NCI-H446 treated with DMSO at 0.1 percent for 48 hours (cell line): ENCODE measurements around the gene USP33.
"Not testable (repeated sequence)": the region's sequence is repeated elsewhere in the genome, so short reads cannot be mapped to it uniquely, and the experiment has no call there.

Experiments
- DNase-seq: peaks from one replicate; lab custom pipeline; 2025; lab: John Stamatoyannopoulos, UW

USP33 gene

DNA sequence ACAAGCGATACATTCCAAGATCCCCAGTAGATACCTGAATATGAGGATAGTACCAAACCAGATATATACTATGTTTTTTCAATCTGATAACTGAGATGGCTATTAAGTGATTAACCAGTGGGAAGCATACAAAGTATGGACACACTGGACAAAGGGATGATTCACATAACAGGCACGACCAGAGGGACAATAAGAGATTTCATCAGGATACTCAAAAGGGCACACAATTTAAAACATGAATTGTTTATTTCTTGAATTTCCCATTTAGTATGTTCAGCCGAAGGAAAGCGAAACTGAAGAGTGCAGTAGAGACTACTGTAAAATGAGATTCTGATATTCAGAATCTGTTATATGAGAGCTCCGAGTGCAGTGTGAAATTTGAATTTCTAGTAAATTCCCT lies 87.8 kb downstream of the USP33 start:
- DNase-seq, result no peak

DNA sequence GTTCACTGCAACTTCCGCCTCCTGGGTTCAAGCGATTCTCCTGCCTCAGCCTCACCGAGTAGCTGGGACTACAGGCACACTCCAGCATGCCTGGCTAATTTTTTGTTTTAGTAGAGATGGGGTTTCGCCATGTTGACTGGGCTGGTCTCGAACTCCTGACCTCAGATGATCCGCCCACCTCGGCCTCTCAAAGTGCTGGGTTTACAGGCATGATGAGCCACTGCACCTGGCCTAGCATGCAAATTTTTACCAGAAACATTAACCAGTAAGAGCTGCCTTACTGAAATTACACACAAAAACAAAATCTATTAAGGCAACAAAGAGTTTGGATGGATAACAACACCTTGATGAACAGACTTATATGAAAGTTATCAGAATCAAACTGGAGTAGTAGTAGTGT lies 89.3 kb downstream of the USP33 start:
- no peak for DNase-seq

DNA sequence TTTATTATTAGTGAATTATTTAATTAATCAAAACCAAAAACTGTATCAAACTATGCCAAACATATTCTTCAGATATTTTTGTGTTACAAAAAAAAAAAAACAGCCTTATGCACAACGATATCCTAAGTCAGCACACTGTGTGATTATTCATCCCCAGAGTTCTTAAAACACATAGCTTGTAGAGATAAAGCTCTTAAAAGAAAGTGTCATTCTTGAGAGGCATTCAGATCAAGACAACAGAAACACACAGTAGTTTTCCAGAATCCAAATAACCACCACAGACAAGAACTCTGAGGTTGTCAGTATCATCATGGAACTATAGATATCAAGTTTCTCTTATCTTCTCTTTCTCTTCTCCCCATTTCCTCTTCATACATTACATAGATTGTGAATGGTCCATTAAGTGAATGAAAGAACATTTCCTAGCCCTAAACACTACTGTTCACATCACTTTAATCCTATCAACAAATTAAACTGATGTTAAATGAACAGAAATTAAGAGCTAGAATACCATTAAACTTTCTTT lies 90.7 kb downstream of the USP33 start:
- DNase-seq, result no peak

DNA sequence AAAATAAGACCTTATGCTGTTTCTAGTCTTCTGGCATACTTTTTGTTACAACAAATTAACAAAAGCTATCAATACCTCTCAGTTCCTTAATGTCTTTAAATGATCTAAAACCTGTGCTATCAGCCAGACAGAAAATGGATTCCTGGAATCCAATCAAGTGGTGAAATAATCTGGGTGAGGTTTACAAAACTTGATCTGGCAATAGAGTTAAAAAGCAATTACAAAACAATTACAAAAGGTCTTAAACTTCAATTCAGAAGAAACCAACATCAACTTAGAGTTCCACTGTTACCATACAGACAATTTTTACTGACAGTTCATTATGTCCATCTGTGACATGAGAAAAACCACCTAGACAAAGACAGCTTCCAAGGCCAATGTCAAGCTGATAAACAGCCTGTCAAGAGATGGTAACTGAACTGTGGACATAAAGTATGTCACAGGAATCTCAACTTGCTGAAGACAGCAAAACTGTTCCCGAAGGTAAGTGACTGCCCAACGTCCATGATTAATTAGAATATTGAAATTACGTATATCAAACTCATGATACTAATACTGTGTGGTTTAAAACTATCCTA lies 94.6 kb downstream of the USP33 start:
- DNase-seq, result no peak

DNA sequence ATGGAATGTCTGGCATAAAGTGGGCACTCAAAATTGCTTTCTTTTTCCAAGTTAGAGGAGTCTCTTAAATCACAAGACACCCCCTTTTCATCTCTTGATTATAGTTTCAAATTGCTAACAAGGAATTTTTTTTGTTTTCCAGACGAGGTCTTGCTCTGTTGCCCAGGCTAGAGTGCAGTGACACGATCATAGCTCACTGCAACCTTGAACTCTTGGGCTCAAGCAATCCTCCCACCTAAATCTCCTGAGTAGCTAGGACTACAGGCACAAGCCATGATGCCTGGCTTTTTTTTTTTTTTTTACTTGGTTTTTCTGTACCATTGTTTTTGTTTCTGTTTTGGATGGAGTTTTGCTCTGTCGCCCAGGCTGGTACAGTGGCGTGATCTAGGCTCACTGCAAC lies 98.0 kb downstream of the USP33 start:
- no peak for DNase-seq

DNA sequence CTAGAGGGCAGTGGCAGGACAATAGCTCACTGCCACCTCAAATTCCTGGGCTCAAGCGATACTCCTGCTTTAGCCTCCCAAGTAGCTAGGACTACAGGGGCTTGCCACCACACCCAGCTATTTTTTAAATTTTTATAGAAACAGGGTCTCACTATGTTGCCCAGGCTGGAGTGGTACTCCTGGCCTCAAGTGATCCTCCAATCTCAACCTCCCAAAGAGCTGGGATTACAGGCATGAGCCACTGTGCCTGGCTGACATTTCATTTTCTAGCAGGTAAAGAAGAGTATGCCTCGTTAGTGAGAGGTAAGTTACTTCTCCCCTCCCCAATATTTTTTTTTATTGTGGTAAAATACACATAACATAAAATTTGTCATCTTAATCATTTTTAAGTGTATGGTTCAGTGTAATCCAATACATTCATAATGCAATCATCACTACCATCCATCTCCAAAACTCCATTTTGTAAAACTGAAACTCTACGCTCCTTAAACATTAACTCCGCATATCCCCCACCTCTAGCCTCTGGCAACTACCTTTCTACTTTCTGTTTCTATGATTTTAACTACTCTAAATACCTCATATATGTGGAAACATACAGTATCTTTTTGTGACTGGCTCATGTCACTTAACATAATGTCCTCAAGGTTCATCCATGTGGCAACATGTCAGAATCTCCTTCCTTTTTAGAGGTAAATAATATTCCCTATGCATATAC lies 99.6 kb downstream of the USP33 start:
- DNase-seq, result no peak

DNA sequence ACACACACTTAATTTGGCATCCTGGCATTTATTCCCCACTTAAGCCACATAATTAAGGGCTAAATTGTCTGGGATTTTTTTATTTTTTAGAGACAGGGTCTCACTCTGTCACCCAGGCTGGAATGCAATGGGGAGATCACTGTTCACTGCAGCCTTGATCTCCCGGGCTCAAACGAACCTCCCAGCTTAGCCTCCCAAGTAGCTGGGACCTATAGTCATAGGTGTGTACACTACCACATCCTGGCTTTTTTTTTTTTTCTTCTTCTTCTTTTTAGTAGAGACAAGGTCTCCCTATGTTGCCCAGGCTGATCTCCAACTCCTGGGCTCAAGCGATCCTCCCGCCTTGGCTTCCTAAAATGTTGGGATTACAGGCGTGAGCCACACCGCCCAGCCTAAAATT lies 101.4 kb downstream of the USP33 start:
- DNase-seq, result no peak

DNA sequence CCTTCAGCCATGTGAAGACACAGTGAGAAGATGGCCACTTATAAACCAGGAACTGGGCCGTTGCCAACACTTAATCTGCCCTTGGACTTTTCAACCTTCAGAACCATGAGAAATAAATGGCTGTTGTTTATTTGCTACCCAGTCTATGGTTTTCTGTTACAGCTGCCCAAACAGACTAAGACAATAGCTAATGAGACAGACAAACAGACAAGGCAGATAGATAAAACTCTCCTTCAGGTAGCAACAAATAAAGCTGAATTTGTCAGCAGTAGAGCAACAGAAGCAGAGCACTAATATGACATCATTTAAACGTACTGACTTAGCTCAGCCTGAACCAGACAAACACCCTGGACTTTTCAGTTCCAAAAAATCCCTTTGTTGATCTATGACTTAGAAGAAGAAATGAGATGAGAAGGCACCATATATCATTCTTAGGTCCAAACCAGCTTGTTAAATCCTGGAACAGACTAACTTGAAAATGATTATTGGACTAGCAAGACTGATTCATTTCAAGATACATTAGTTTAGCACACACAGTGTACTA lies 104.1 kb downstream of the USP33 start:
- DNase-seq, result no peak

DNA sequence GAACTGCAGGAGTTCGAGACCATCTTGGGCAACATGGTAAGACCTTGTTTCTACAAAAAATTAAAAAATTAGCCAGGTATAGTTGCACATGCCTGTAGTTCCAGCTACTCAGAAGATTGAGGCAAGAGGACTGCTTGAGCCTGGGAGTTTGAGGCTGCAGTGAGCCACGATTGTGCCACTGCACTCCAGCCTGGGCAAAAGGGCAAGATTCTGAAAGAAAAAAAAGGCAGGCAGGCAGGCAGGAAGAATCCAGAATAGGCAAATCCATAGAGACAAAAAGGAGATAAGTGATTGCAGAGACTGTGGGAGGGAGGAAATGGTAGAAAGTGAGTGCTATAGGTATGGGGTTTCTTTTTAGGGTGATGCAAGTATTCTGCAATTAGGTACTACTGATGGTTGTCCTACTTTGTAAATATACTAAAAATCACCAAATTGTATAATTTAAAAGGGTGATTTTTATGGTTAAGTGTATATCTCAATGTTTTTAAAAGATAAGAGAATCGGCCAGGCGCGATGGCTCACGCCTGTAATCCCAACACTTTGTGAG lies 106.6 kb downstream of the USP33 start:
- no peak for DNase-seq

DNA sequence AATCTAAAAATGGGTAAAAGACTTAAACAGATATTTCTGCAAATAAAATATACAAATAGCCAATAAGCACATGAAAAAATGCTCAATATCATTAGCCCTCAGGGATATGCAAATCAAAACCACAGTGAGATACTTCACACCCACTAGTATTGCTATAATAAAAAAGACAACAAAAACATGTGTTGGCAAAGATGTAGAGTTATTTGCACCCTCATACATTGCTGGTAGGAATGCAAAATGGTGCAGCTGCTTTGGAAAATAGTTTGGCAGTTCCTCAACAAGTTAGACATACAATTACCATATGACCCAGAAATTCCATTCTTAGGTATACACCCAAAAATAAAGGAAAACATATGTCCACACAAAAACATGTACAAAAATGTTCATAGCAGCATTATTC lies 107.4 kb downstream of the USP33 start:
- no peak for DNase-seq

DNA sequence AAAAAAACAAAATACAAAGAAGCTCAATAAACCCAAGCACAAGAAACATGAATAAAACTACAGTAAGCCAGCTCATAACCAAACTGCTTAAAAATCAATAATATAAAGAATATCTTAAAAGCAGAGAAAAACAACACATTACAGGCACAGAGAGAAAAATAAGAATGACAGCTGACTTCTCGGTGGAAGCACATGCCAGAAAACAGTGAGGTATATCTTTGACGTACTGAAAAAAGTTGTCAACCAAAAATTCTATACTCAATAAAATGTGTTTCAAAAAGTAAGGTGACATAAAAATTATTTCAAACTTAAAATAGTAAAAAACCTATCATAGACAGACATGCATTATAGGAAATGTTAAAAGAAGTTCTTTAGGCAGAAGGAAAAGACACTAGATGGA lies 110.5 kb downstream of the USP33 start:
- DNase-seq, result no peak

DNA sequence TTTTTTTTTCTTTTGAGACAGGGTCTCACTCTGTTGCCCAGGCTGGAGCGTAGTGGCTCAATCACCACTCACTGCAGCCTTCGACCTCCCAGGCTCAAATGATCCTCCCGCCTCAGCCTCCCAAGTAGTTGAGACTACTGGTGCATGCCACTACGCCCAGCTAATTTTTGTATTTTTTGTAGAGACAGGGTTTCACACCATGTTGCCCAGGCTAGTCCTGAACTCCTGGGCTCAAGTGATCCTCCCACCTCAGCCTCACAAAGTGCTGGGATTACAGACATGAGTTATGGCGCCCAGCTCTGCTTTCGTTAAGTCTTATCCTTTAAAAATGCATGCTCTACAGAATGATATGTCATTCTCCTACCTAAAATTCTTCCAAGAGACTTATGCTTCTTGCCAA lies 113.4 kb downstream of the USP33 start:
- DNase-seq, result not testable (repeated sequence)
